Endothelial cell of umbilical vein (primary cell): ENCODE measurements around the gene FGFR3. TPM values are rescaled to one million over a fixed set of nuclear protein-coding genes. Genes with fewer than 3 reads are reported as not detected.

Experiments
- BruUV-seq: library from RNA; stranded (reverse); fragments of 400-500 nt; replicated peaks from 2 replicates; lab custom pipeline; 2021; lab: Mats Ljungman, UMichigan
- CTCF ChIA-PET: fragments of 300-600, 350-600 bp; sonication (Branson Sonifier 250); formaldehyde crosslinking; loops from one replicate; lab custom pipeline; 2021; ENCODE audit warnings: antibody characterized with exemption, inconsistent platforms; lab: Charles Lee
- POLR2A ChIA-PET: fragments of 300-600, 350-600 bp; sonication (Branson Sonifier 250); formaldehyde crosslinking; loops from one replicate; lab custom pipeline; 2021; ENCODE audit warnings: antibody characterized with exemption, inconsistent platforms; lab: Charles Lee
- DNase-seq: peaks from one replicate; pipeline ENCODE4 v3.0.0-alpha.2; 2011; ENCODE audit warnings: low read depth, low spot score
- FAIRE-seq: peaks from 2 replicates; lab custom pipeline; 2011; peaks lifted over from hg19 to GRCh38; lab: Jason Lieb, UNC
- H2AFZ ChIP-seq: 2 replicates; pipeline ENCODE4 v1.6.0; 2012; ENCODE audit warnings: low read depth, low read length, control low read depth, inconsistent platforms
- H3K27ac ChIP-seq: 2 replicates; pipeline ENCODE4 v1.5.1; 2011; ENCODE audit warnings: low read depth, mild to moderate bottlenecking, control low read depth, low read length, moderate library complexity; ENCODE audit not compliant: insufficient read depth
- H3K27me3 ChIP-seq, 2 experiments: 2 replicates each; pipeline versions ENCODE4 v1.6.0 to v1.6.1; 2011; ENCODE audit warnings: low read length in 2 of 2, mixed read lengths in 1 of 2; ENCODE audit not compliant: control insufficient read depth in 2 of 2, insufficient read depth in 2 of 2
- H3K36me3 ChIP-seq, 2 experiments: 2 replicates in 1 of 2; 3 replicates in 1 of 2; pipeline ENCODE4 v1.5.1; 2011; ENCODE audit warnings: low read length in 2 of 2, mild to moderate bottlenecking in 1 of 2, moderate library complexity in 1 of 2; ENCODE audit not compliant: control insufficient read depth in 2 of 2, insufficient read depth in 2 of 2; ENCODE audit errors: extremely low read depth in 1 of 2
- H3K4me1 ChIP-seq: 3 replicates; pipeline ENCODE4 v1.5.1; 2011; ENCODE audit warnings: mild to moderate bottlenecking, low read length; ENCODE audit not compliant: control insufficient read depth, insufficient read depth; ENCODE audit errors: extremely low read depth
- H3K4me2 ChIP-seq: 2 replicates; pipeline ENCODE4 v1.6.1; 2011; ENCODE audit warnings: low read length, control low read depth, mixed read lengths; ENCODE audit not compliant: insufficient read depth
- H3K4me3 ChIP-seq, 3 experiments: fragments of 200-600 bp in 1 of 3; sonication (generic), shearing (Covaris generic) in 1 of 3; replicated peaks in 1 of 3; 2 replicates each; pipeline ENCODE4 v1.5.1; 2011 to 2016; ENCODE audit warnings: control low read depth in 3 of 3, low read length in 3 of 3, mild to moderate bottlenecking in 2 of 3, inconsistent platforms in 1 of 3, low read depth in 1 of 3, moderate library complexity in 1 of 3; ENCODE audit not compliant: insufficient read depth in 1 of 3
- H3K79me2 ChIP-seq: 2 replicates; pipeline ENCODE4 v1.6.0; 2012; ENCODE audit warnings: low read length, inconsistent platforms; ENCODE audit not compliant: control insufficient read depth, insufficient read depth
- H3K9ac ChIP-seq: replicated peaks from 2 replicates; pipeline ENCODE3; 2011; ENCODE audit warnings: low read length, control low read depth; ENCODE audit not compliant: insufficient read depth; ENCODE audit errors: extremely low read depth
- H3K9me1 ChIP-seq: replicated peaks from 3 replicates; pipeline ENCODE4 v1.6.0; 2011; ENCODE audit warnings: mild to moderate bottlenecking, low read length; ENCODE audit not compliant: control insufficient read depth, insufficient read depth; ENCODE audit errors: extremely low read depth
- H3K9me3 ChIP-seq: replicated peaks from 2 replicates; pipeline ENCODE4 v1.5.1; 2012; ENCODE audit warnings: low read length, inconsistent platforms; ENCODE audit not compliant: control insufficient read depth, insufficient read depth
- H4K20me1 ChIP-seq: replicated peaks from 2 replicates; pipeline ENCODE3; 2011; ENCODE audit warnings: mild to moderate bottlenecking, low read length; ENCODE audit not compliant: control insufficient read depth, insufficient read depth; ENCODE audit errors: extremely low read depth
- EZH2 ChIP-seq: IDR thresholded peaks from 2 replicates; pipeline ENCODE4 v1.6.1; 2012; ENCODE audit warnings: borderline replicate concordance, low read depth, mild to moderate bottlenecking, moderate library complexity, low read length, inconsistent platforms; ENCODE audit not compliant: severe bottlenecking
- FOS ChIP-seq: IDR thresholded peaks from 2 replicates; pipeline ENCODE4 v1.6.1; 2011; ENCODE audit warnings: mild to moderate bottlenecking, low read length, moderate library complexity, borderline replicate concordance; ENCODE audit not compliant: insufficient read depth
- GATA2 ChIP-seq: IDR thresholded peaks from 2 replicates; pipeline ENCODE4 v1.7.0; 2011; ENCODE audit warnings: low read depth, mild to moderate bottlenecking, moderate library complexity, mixed read lengths, low read length; ENCODE audit not compliant: insufficient read length, insufficient read depth
- JUN ChIP-seq: IDR thresholded peaks from 2 replicates; pipeline ENCODE4 v1.6.1; 2011; ENCODE audit warnings: borderline replicate concordance, low read depth; ENCODE audit not compliant: insufficient read length, insufficient read depth
- MYC ChIP-seq: IDR thresholded peaks from one replicate; pipeline ENCODE4 v1.6.1; 2011; ENCODE audit warnings: mild to moderate bottlenecking, low read depth, low read length
- POLR2A ChIP-seq: IDR thresholded peaks from 2 replicates; pipeline ENCODE4 v1.6.1; 2012; ENCODE audit warnings: low read depth, mild to moderate bottlenecking, control low read depth, low read length
- POLR2AphosphoS5 ChIP-seq: IDR thresholded peaks from 2 replicates; pipeline ENCODE4 v1.6.1; 2012; ENCODE audit warnings: low read depth, mild to moderate bottlenecking, control low read depth, low read length, moderate library complexity; ENCODE audit not compliant: insufficient read depth
- dilution Hi-C: fragments of 300-500 bp; cut with MboI; formaldehyde crosslinking; loops from one replicate; pipeline ENCODE4 v1.15.0; 2019; ENCODE audit warnings: low sequenced_read_pairs; ENCODE audit not compliant: extremely low pct_ligation_motif_present
- intact Hi-C: fragments of 100-400 bp; cut with micrococcal nuclease; formaldehyde crosslinking; loops from one replicate; pipeline ENCODE4 v1.10.0; 2022
- polyA plus RNA-seq, 4 experiments: library from polyadenylated mRNA; depleted of rRNA in 3 of 4; stranded (reverse) in 3 of 4; unstranded in 1 of 4; fragments of >200 nt; gene quantifications; 2 replicates each; pipeline versions ENCODE4 v1.2.1 to v1.2.3, GENCODE V29; 2011 to 2012; ENCODE audit warnings: missing spikeins in 1 of 4
- total RNA-seq: library from RNA; stranded (reverse); gene quantifications from 2 replicates; pipeline ENCODE4 v1.2.3, GENCODE V29; 2021
- TF ChIP-seq, protein P1 (sequence below), 2 donors: IDR thresholded peaks; 1 replicate in 1 of 2; 2 replicates in 1 of 2; pipeline ENCODE4 v1.5.1; 2011; ENCODE audit warnings: low read length in 2 of 2, mild to moderate bottlenecking in 2 of 2, moderate library complexity in 2 of 2, control low read depth in 1 of 2, inconsistent platforms in 1 of 2, low read depth in 1 of 2; ENCODE audit not compliant: insufficient read depth in 1 of 2; ENCODE audit errors: extremely low read depth in 1 of 2
- TF ChIP-seq, protein P2 (sequence below): IDR thresholded peaks from 2 replicates; pipeline ENCODE4 v1.6.1; 2011; ENCODE audit not compliant: insufficient read depth, insufficient read length

FGFR3 gene
- total and polyA plus RNA-seq, 2 donors (not counting 3 experiments of a cell fraction or from before 2014, with no cell fraction given): 0.73 to 1.2 TPM

DNA sequence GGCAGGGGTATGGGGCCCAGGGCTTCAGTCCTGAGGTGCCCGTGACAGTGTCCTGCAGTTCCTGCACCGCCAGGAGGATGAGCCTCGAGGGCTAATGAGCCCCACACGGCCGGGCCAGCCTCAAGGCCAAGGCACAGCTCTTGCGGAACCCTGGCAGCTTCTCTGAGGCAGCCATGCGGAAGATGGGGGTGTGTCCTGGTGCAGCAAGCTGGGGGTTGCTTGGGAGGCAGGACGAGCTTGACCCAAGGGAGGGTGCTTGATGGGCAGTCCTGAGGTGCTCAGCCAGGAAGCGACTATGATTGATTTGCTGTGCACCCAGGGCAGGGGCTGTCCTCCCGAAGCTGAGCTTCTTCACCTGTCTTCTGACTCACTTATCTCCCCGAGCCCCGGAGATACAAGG is 9.1 kb upstream of the FGFR3 start:
- H3K9me3 ChIP-seq: no peaks in the 10 kb centered on the region
- DNase-seq (no peak), FAIRE-seq (no peak)
- no peaks in the 10 kb centered on the region for H4K20me1 ChIP-seq
- BruUV-seq: no TSS peak
- no peak overlapping the region for H3K4me2 ChIP-seq
- dilution Hi-C loops: no loop called here
- no peaks in the 10 kb centered on the region for H3K27me3 ChIP-seq
- H3K27ac ChIP-seq: no peak overlapping the region
- H3K4me1 ChIP-seq: no peaks in the 10 kb centered on the region
- no peak overlapping the region for H2AFZ ChIP-seq
- CTCF ChIA-PET: interaction anchor here (1.2 to 5.8 kb wide), 2 partner anchors 16 to 36 kb away, joined by 3 to 27 read pairs; no protein-coding TSS in a partner anchor
- intact Hi-C loops: no loop called here
- POLR2A ChIA-PET: no interaction called here
- no peaks in the 10 kb centered on the region for H3K36me3 ChIP-seq
- no peak overlapping the region for H3K4me3 ChIP-seq
- TF ChIP-seq FOS (no peak), POLR2A (no peak), MYC (no peak), JUN (no peak), EZH2 (no peak), GATA2 (no peak), POLR2AphosphoS5 (no peak)
- TF ChIP-seq, protein P1, sequence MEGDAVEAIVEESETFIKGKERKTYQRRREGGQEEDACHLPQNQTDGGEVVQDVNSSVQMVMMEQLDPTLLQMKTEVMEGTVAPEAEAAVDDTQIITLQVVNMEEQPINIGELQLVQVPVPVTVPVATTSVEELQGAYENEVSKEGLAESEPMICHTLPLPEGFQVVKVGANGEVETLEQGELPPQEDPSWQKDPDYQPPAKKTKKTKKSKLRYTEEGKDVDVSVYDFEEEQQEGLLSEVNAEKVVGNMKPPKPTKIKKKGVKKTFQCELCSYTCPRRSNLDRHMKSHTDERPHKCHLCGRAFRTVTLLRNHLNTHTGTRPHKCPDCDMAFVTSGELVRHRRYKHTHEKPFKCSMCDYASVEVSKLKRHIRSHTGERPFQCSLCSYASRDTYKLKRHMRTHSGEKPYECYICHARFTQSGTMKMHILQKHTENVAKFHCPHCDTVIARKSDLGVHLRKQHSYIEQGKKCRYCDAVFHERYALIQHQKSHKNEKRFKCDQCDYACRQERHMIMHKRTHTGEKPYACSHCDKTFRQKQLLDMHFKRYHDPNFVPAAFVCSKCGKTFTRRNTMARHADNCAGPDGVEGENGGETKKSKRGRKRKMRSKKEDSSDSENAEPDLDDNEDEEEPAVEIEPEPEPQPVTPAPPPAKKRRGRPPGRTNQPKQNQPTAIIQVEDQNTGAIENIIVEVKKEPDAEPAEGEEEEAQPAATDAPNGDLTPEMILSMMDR (IDR thresholded peaks at IDR 0.05; ENCODE audit: extremely low read depth in 1 of 2, insufficient read depth in 1 of 2, low read depth in 1 of 2, low read length in 2 of 2): no peak
- TF ChIP-seq, protein P2, sequence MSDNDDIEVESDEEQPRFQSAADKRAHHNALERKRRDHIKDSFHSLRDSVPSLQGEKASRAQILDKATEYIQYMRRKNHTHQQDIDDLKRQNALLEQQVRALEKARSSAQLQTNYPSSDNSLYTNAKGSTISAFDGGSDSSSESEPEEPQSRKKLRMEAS: no peak
- no peak overlapping the region for H3K9ac ChIP-seq
- no peaks in the 10 kb centered on the region for H3K79me2 ChIP-seq
- no peaks in the 10 kb centered on the region for H3K9me1 ChIP-seq
